ENCODE results near the gene SIK1.

Gene SIK1

DNA sequence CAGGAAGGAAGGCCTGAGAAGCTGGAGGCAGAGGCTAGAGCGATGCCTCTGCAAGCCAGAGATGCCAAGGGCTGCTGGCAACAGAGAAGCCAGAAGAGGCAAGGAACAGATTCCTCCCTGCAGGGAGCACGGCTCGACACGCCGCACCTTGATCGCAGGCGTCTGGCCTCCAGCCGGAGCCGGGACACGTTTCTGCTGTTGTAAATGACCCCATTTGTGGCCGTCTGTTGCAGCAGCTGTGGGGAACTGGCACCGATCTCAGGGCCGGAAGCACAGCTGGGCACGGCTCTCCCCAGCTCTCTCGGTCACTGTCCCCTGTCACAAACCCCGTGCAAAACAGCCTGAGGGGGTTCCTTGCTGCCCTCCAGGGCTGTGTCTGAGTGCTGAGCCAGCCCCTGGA is 59.6 kb downstream of the SIK1 start:
- no peak for DNase-seq (ENCODE audit: low read depth)

DNA sequence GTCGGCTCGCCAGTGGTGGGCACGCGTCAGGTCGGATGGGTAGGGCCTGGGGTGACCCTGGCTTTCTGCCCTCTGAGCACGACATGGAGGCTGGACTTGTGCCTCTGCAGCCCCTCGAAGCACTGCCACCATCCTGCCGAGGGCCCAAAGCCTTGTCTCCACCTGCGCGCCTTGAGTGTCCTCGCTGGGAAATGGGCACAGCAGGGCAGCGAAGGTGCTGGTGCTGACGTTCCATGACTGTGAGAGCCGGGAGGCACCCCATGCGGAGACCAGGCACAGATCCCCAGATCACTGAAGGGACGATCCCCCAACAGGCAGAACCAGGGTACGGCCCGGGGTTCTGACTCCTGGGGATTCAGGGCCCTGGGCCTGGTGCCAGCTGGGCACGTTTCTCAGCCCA is 60.3 kb downstream of the SIK1 start:
- DNase-seq (ENCODE audit: low read depth): no peak

- no peak for DNase-seq (ENCODE audit: low read depth)
Observed at GRCh38 chr21:43365611-43366426, 61.1 kb downstream of the SIK1 start.

DNA sequence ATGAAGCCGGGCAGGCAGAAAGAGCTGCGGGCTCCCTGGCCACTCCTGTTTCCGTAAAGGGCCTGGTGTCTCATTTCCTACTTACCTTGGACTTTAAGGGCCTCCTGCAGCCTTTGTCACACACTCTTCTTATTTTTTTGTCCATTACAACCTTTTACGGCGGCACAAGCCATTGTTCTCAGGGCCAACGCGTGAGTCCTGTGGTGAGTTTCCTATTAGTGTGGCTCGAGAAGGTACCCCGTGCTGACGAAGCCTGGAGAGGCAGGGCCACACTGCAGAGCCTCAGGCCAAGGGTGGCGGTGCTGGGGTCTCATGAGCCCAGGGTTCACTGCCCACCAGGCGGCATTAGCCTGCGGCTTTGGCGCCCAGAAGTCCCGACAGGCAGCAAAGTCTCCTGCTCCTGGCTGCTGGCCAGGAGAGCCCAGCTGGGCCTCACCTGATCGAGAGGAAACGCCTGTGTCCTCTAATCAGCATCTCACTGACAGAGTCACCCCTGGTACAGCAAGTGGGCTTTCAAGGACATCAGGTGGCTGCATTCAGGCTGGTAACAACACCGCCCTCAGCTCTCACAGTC is 62.0 kb downstream of the SIK1 start:
- no peak for DNase-seq (ENCODE audit: low read depth)
